Lung (tissue), 12 donors: Measurements from ENCODE around the gene MAST3. TPM values are rescaled to one million over a fixed set of nuclear protein-coding genes. Genes with fewer than 3 reads are reported as not detected.
"Not testable (repeated sequence)": the region's sequence is repeated elsewhere in the genome, so short reads cannot be mapped to it uniquely, and the experiment has no call there.

Experiments
- ATAC-seq: fragments of 200-7000 bp; cut with Tn5 transposase; one replicate; pipeline ENCODE4 v1.9.1; 2020; ENCODE audit warnings: moderate number of reproducible peaks; ENCODE audit not compliant: insufficient read depth, low FRiP score
- DNase-seq, 3 donors: peaks; one replicate each; pipeline ENCODE4 v3.0.0-alpha.2; 2013 to 2017
- H3K27ac ChIP-seq, 2 donors: one replicate each; pipeline ENCODE4 v1.5.1; 2013; ENCODE audit warnings: mild to moderate bottlenecking in 2 of 2, moderate library complexity in 2 of 2, control low read depth in 1 of 2, inconsistent platforms in 1 of 2, low read depth in 1 of 2, low read length in 1 of 2
- H3K27me3 ChIP-seq, 3 donors: one replicate each; pipeline ENCODE4 v1.5.1; 2013; ENCODE audit warnings: low read length in 2 of 3; ENCODE audit not compliant: control insufficient read depth in 3 of 3, insufficient read depth in 3 of 3
- H3K36me3 ChIP-seq, 4 donors: one replicate each; pipeline ENCODE4 v1.5.1; 2013; ENCODE audit warnings: low read length in 4 of 4, mild to moderate bottlenecking in 1 of 4, moderate library complexity in 1 of 4; ENCODE audit not compliant: control insufficient read depth in 4 of 4, insufficient read depth in 4 of 4
- H3K4me1 ChIP-seq, 5 donors: one replicate each; pipeline ENCODE4 v1.5.1; 2013; ENCODE audit warnings: low read length in 5 of 5, mild to moderate bottlenecking in 2 of 5, moderate library complexity in 1 of 5; ENCODE audit not compliant: control insufficient read depth in 5 of 5, insufficient read depth in 5 of 5
- H3K4me3 ChIP-seq: one replicate; pipeline ENCODE4 v1.5.1; 2013; ENCODE audit warnings: mild to moderate bottlenecking, control low read depth, moderate library complexity
- H3K9ac ChIP-seq, 2 donors: one replicate each; pipeline ENCODE4 v1.5.1; 2013; ENCODE audit warnings: low read length in 2 of 2, control low read depth in 1 of 2; ENCODE audit not compliant: insufficient read depth in 1 of 2
- H3K9me3 ChIP-seq, 4 donors: one replicate each; pipeline ENCODE4 v1.5.1; 2013; ENCODE audit warnings: low read length in 3 of 4, mild to moderate bottlenecking in 1 of 4, moderate library complexity in 1 of 4; ENCODE audit not compliant: control insufficient read depth in 4 of 4, insufficient read depth in 3 of 4
- CTCF ChIP-seq: IDR thresholded peaks from 2 replicates; pipeline ENCODE4 v1.5.1; 2012; ENCODE audit warnings: mild to moderate bottlenecking; ENCODE audit errors: control extremely low read depth, extremely low read depth
- WGBS, 2 donors: extraction: QIAGEN DNeasy Blood & Tissue Kit; methylation state at CpG; one replicate each; pipeline ENCODE4 v1.1.7; 2013; 5-methylcytosine and 5-hydroxymethylcytosine counted together
- polyA plus RNA-seq, 2 donors: library from polyadenylated mRNA; stranded (reverse); fragments of 200-250 nt; gene quantifications; one replicate each; pipeline ENCODE4 v1.2.1, GENCODE V29; 2013
- total RNA-seq, 2 donors: library from RNA; depleted of rRNA in 1 of 2; stranded (reverse); fragments of >200 nt in 1 of 2; gene quantifications; one replicate each; pipeline ENCODE4 v1.2.1, GENCODE V29; 2014 to 2021
- donor health status: control.
- donor health status: control.
- donor health status: Bipolar disorder and iron deficiency.
- donor health status: healthy.
- donor health status: DM: yes; HTN: yes; CAD: no.

Gene MAST3
- total and polyA plus RNA-seq, 4 donors, result 5.0 to 24.0 (median 9.3) TPM

- H3K27me3 ChIP-seq, result no peaks in the 10 kb centered on the region
- H3K36me3 ChIP-seq, result peaks cover 0 to 33% (median 12%) of the 10 kb centered on the region in 4 donors
- 50 to 54% methylated on average over 18 of the region's 18 CpGs for WGBS, 2 donors
- peaks cover 0 to 35% (median 19%) of the 10 kb centered on the region in 5 donors for H3K4me1 ChIP-seq
- no peak overlapping the region for H3K4me3 ChIP-seq
- peak overlapping the region in 1 of 2 donors; percentile 62 for H3K9ac ChIP-seq
- ATAC-seq (no peak), DNase-seq (peak; percentile 43 to 62 (median 50))
- no peak for TF ChIP-seq CTCF
- no peaks in the 10 kb centered on the region for H3K9me3 ChIP-seq
- peak overlapping the region; percentile 45 to 80 for H3K27ac ChIP-seq
Observed at GRCh38 chr19:18157465-18158063, 60.0 kb downstream of the MAST3 start.

GRCh38 chr19:18158467-18158866 is 60.9 kb downstream of the MAST3 start:
- Histone ChIP-seq H3K27me3 (no peaks in the 10 kb centered on the region), H3K27ac (no peak overlapping the region)

GRCh38 chr19:18159059-18159616 is 61.6 kb downstream of the MAST3 start:
- not testable (repeated sequence) for H3K9me3 ChIP-seq, ATAC-seq, DNase-seq, H3K27ac ChIP-seq, H3K27me3 ChIP-seq, H3K9ac ChIP-seq, H3K4me3 ChIP-seq
- 93% methylated on average over 5 to 6 of the region's 6 CpGs for WGBS, 2 donors
- H3K4me1 ChIP-seq, result peaks cover 0 to 29% (median 19%) of the 10 kb centered on the region in 5 donors
- H3K36me3 ChIP-seq, result peaks cover 0 to 38% (median 20%) of the 10 kb centered on the region in 4 donors

More at GRCh38 chr19:18158467-18158866, 60.9 kb downstream of the MAST3 start:
- Histone ChIP-seq H3K9ac (no peak overlapping the region), H3K4me3 (no peak overlapping the region), H3K4me1 (peaks cover 0 to 35% (median 19%) of the 10 kb centered on the region in 5 donors), H3K9me3 (no peaks in the 10 kb centered on the region), H3K36me3 (peaks cover 0 to 36% (median 18%) of the 10 kb centered on the region in 4 donors)
- ATAC-seq, result no peak
- TF ChIP-seq CTCF, result no peak
- WGBS, 2 donors, result 60 to 71% methylated on average over 4 of the region's 4 CpGs
- DNase-seq, result no peak

GRCh38 chr19:18159810-18160209 is 62.2 kb downstream of the MAST3 start:
- Histone ChIP-seq H3K27ac (no peak overlapping the region), H3K27me3 (no peaks in the 10 kb centered on the region), H3K9me3 (no peaks in the 10 kb centered on the region), H3K4me3 (no peak overlapping the region), H3K36me3 (peaks cover 0 to 38% (median 22%) of the 10 kb centered on the region in 4 donors), H3K4me1 (peaks cover 0 to 25% (median 18%) of the 10 kb centered on the region in 5 donors), H3K9ac (no peak overlapping the region)
- no peak for TF ChIP-seq CTCF
- 95 to 97% methylated on average over 10 of the region's 10 CpGs for WGBS, 2 donors
- DNase-seq (no peak), ATAC-seq (no peak)
